CD4-positive, alpha-beta T cell (primary cell): Measurements from ENCODE around the gene ADAMTS5. TPM values are rescaled to one million over a fixed set of nuclear protein-coding genes. Genes with fewer than 3 reads are reported as not detected.

ENCODE experiments used
- ATAC-seq: fragments of 200-7000 bp; cut with Tn5 transposase; one replicate; pipeline ENCODE4 v1.10.0; 2022; ENCODE audit warnings: mild to moderate bottlenecking; ENCODE audit not compliant: poor library complexity
- CTCF ChIA-PET: fragments of 350-600 bp; sonication (Branson Sonifier 250); formaldehyde crosslinking; loops from one replicate; lab custom pipeline; 2021; ENCODE audit warnings: antibody characterized with exemption, inconsistent platforms; lab: Charles Lee
- POLR2A ChIA-PET: fragments of 350-600 bp; sonication (Branson Sonifier 250); formaldehyde crosslinking; loops from one replicate; lab custom pipeline; 2021; ENCODE audit warnings: antibody characterized with exemption, inconsistent platforms; lab: Charles Lee
- DNase-seq, 14 experiments: peaks; one replicate each; pipeline ENCODE4 v3.0.0-alpha.2; 2013 to 2020; ENCODE audit warnings: mixed read lengths in 2 of 14
- H3K27ac ChIP-seq, 2 donors: one replicate each; pipeline versions ENCODE4 v1.5.1 to v1.7.0; 2013; ENCODE audit warnings: low read length in 2 of 2, low read depth in 1 of 2, mild to moderate bottlenecking in 1 of 2
- H3K27me3 ChIP-seq, 2 experiments: 1 replicate in 1 of 2; 2 replicates in 1 of 2; pipeline versions ENCODE4 v1.6.1 to v1.7.0; 2013; ENCODE audit warnings: low read length in 2 of 2, control low read depth in 1 of 2, mild to moderate bottlenecking in 1 of 2, moderate library complexity in 1 of 2; ENCODE audit not compliant: insufficient read depth in 2 of 2, control insufficient read depth in 1 of 2
- H3K36me3 ChIP-seq: one replicate; pipeline ENCODE4 v1.6.1; 2013; ENCODE audit warnings: low read length, control low read depth; ENCODE audit not compliant: insufficient read depth
- H3K4me1 ChIP-seq: one replicate; pipeline ENCODE4 v1.6.1; 2013; ENCODE audit warnings: low read length, control low read depth; ENCODE audit not compliant: insufficient read depth
- H3K4me3 ChIP-seq: one replicate; pipeline ENCODE4 v1.5.1; 2013; ENCODE audit warnings: mild to moderate bottlenecking, low read length, moderate library complexity
- H3K9me3 ChIP-seq, 2 experiments: 1 replicate in 1 of 2; 2 replicates in 1 of 2; pipeline versions ENCODE4 v1.6.1 to v1.7.0; 2013; ENCODE audit warnings: low read length in 2 of 2, mild to moderate bottlenecking in 2 of 2, control low read depth in 1 of 2, moderate library complexity in 1 of 2; ENCODE audit not compliant: control insufficient read depth in 1 of 2, insufficient read depth in 1 of 2
- H3K27ac Mint-ChIP-seq: one replicate; pipeline ENCODE4 v1.8.0; 2020; ENCODE audit warnings: mixed read lengths
- H3K27me3 Mint-ChIP-seq: one replicate; pipeline ENCODE4 v1.8.0; 2021; ENCODE audit warnings: mixed read lengths
- H3K36me3 Mint-ChIP-seq: one replicate; pipeline ENCODE4 v1.8.0; 2021; ENCODE audit warnings: low read depth, mixed read lengths
- H3K4me1 Mint-ChIP-seq: one replicate; pipeline ENCODE4 v1.8.0; 2021; ENCODE audit warnings: low read depth, mixed read lengths
- H3K4me3 Mint-ChIP-seq: one replicate; pipeline ENCODE4 v1.8.0; 2020; ENCODE audit warnings: mild to moderate bottlenecking, mixed read lengths
- H3K9me3 Mint-ChIP-seq: one replicate; pipeline ENCODE4 v1.8.0; 2020; ENCODE audit warnings: mixed read lengths
- intact Hi-C, 2 experiments: fragments of 100-400 bp; cut with DNase I in 1 of 2; cut with micrococcal nuclease in 1 of 2; formaldehyde crosslinking; loops; one replicate each; pipeline versions ENCODE4 v1.15.1 to v1.9.0; 2023 to 2025; cut with DNase I, micrococcal nuclease
- total RNA-seq, 174 experiments: library from RNA in 2 of 174; stranded (reverse) in 2 of 174; gene quantifications; one replicate each; pipeline ENCODE4 v1.2.3 and lab custom pipeline; 2021 to 2026
- TF ChIP-seq, protein P1 (sequence below): fragments of 200-600 bp; IDR thresholded peaks from one replicate; pipeline ENCODE4 v1.8.0; 2022; ENCODE audit warnings: antibody characterized with exemption, mild to moderate bottlenecking

Gene ADAMTS5
- total RNA-seq, 2 experiments from 2014 or later: not detected

DNA sequence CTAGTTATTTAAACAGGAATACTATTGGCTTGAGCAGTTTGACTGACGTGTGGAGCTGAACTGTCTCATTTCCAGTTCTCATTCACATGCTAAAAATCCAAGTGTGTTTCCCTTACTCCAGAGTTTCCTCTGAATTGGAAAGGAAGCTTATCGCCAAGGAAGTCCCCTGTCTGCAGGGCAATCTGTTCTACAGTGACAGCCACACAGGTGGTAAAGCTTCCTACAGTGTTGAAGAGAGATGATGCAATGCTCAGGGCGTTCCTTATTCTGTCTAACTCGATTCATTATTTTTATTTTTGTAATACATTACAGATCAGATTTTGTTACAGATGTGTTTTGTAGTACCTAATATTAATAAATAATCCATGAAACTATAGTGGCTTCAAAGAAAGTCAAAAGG, 41.3 kb downstream of the ADAMTS5 start:
- Mint-ChIP-seq H3K4me1 (no peaks in the 10 kb centered on the region), H3K27me3 (no peaks in the 10 kb centered on the region), H3K9me3 (no peaks in the 10 kb centered on the region), H3K27ac (no peak overlapping the region), H3K36me3 (no peaks in the 10 kb centered on the region), H3K4me3 (no peak overlapping the region)
- ChIA-PET POLR2A (no interaction called here), CTCF (no interaction called here)
- Histone ChIP-seq H3K27me3 (no peaks in the 10 kb centered on the region), H3K4me3 (no peak overlapping the region), H3K36me3 (no peaks in the 10 kb centered on the region), H3K9me3 (peaks cover 0 to 3% of the 10 kb centered on the region in 2 experiments), H3K4me1 (no peaks in the 10 kb centered on the region), H3K27ac (no peak overlapping the region)
- ATAC-seq (no peak), DNase-seq (no peak)
- TF ChIP-seq, protein P1, sequence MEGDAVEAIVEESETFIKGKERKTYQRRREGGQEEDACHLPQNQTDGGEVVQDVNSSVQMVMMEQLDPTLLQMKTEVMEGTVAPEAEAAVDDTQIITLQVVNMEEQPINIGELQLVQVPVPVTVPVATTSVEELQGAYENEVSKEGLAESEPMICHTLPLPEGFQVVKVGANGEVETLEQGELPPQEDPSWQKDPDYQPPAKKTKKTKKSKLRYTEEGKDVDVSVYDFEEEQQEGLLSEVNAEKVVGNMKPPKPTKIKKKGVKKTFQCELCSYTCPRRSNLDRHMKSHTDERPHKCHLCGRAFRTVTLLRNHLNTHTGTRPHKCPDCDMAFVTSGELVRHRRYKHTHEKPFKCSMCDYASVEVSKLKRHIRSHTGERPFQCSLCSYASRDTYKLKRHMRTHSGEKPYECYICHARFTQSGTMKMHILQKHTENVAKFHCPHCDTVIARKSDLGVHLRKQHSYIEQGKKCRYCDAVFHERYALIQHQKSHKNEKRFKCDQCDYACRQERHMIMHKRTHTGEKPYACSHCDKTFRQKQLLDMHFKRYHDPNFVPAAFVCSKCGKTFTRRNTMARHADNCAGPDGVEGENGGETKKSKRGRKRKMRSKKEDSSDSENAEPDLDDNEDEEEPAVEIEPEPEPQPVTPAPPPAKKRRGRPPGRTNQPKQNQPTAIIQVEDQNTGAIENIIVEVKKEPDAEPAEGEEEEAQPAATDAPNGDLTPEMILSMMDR: no peak
- intact Hi-C loops: no loop called here

DNA sequence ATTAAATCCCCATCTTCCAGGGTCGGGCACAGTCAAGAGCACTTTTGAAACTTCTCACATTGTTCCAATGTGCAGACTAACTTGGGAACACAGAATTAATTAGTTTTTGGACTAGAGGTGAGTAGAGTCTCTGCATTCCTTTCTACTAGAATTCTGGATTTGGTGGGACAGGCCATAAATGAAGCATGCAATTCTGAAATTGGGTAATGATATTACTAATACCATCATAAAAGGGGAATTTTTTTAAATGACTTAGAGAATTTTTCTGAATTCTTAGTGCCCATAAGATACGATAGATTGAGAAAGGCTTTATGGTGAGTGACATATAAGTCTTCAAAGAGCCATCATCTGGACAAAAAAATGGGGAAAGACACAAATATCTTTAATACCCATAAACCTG, 41.8 kb downstream of the ADAMTS5 start:
- Mint-ChIP-seq H3K4me3 (no peak overlapping the region), H3K27ac (no peak overlapping the region), H3K4me1 (no peaks in the 10 kb centered on the region), H3K27me3 (no peaks in the 10 kb centered on the region), H3K9me3 (no peaks in the 10 kb centered on the region), H3K36me3 (no peaks in the 10 kb centered on the region)
- Histone ChIP-seq H3K36me3 (no peaks in the 10 kb centered on the region), H3K27ac (no peak overlapping the region), H3K9me3 (peaks cover 0 to 3% of the 10 kb centered on the region in 2 experiments), H3K4me3 (no peak overlapping the region), H3K27me3 (no peaks in the 10 kb centered on the region), H3K4me1 (no peaks in the 10 kb centered on the region)
- POLR2A ChIA-PET: no interaction called here
- CTCF ChIA-PET: no interaction called here
- ATAC-seq: no peak
- DNase-seq: no peak
- TF ChIP-seq, protein P1: no peak
- intact Hi-C loops: no loop called here

DNA sequence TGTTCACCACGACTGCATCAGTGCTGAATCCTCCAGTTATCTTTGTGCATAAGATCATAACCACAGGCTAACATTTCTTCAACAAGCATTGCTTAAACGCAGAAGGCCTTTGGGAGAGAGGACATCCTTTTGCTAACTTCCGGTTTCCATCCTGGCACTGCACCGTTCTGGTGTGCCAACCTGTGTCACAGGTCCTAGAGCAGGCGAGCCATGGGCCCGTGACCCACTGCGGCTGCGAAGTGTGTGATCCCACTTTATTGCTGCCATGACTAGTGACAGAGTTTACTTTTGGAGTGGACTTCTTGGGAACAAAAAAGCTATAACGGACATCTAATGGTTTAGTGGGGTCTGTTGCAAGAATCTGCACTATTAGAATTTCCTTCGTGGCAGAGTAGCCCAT, 42.9 kb downstream of the ADAMTS5 start:
- Mint-ChIP-seq H3K9me3 (no peaks in the 10 kb centered on the region), H3K27me3 (no peaks in the 10 kb centered on the region), H3K4me1 (no peaks in the 10 kb centered on the region), H3K4me3 (no peak overlapping the region), H3K27ac (no peak overlapping the region), H3K36me3 (no peaks in the 10 kb centered on the region)
- ChIA-PET CTCF (no interaction called here), POLR2A (no interaction called here)
- TF ChIP-seq, protein P1: no peak
- no peaks in the 10 kb centered on the region for H3K27me3 ChIP-seq
- intact Hi-C loops: no loop called here
- H3K36me3 ChIP-seq: no peaks in the 10 kb centered on the region
- ATAC-seq: no peak
- no peaks in the 10 kb centered on the region for H3K4me1 ChIP-seq
- peaks cover 0 to 3% of the 10 kb centered on the region in 2 experiments for H3K9me3 ChIP-seq
- DNase-seq: no peak
- no peak overlapping the region for H3K4me3 ChIP-seq
- H3K27ac ChIP-seq: no peak overlapping the region
